Spinal cord (tissue), 10 donors: ENCODE measurements around the gene SLC5A9. TPM values are rescaled to one million over a fixed set of nuclear protein-coding genes. Genes with fewer than 3 reads are reported as not detected.

Experiments
- DNase-seq, 6 donors: peaks; one replicate each; pipeline versions ENCODE4 v3.0.0 to v3.0.0-alpha.2; 2013 to 2015; ENCODE audit warnings: low spot score in 6 of 6, low read depth in 4 of 6
- H3K27ac ChIP-seq: one replicate; pipeline ENCODE4 v1.5.1; 2013; ENCODE audit warnings: low read depth, low read length, control low read depth
- H3K27me3 ChIP-seq: one replicate; pipeline ENCODE4 v1.6.1; 2013; ENCODE audit warnings: low read length; ENCODE audit not compliant: control insufficient read depth, insufficient read depth
- H3K36me3 ChIP-seq: one replicate; pipeline ENCODE4 v1.6.1; 2013; ENCODE audit warnings: low read length; ENCODE audit not compliant: control insufficient read depth, insufficient read depth
- H3K4me1 ChIP-seq: one replicate; pipeline ENCODE4 v1.6.1; 2013; ENCODE audit warnings: low read length; ENCODE audit not compliant: control insufficient read depth, insufficient read depth
- H3K4me3 ChIP-seq: one replicate; pipeline ENCODE4 v1.5.1; 2013; ENCODE audit warnings: low read depth, low read length, control low read depth
- H3K9me3 ChIP-seq: one replicate; pipeline ENCODE4 v1.6.1; 2013; ENCODE audit warnings: low read length; ENCODE audit not compliant: control insufficient read depth, insufficient read depth
- WGBS: methylation state at CpG from one replicate; pipeline ENCODE4 v1.1.5; 2013; ENCODE audit warnings: missing lambda C conversion rate; ENCODE audit not compliant: insufficient coverage; 5-methylcytosine and 5-hydroxymethylcytosine counted together
- polyA plus RNA-seq, 2 donors: library from polyadenylated mRNA; unstranded; fragments of 120-200 nt; gene quantifications; one replicate each; pipeline ENCODE4 v1.2.1, GENCODE V29; 2013; ENCODE audit not compliant: insufficient read length in 2 of 2
- total RNA-seq, 2 donors: library from RNA; depleted of rRNA in 1 of 2; stranded (reverse); fragments of 120-200 nt in 1 of 2; fragments of >200 nt in 1 of 2; gene quantifications; one replicate each; pipeline versions ENCODE4 v1.2.3 to v1.2.4, GENCODE V29; 2013 to 2014
- donor health status: healthy.

Gene SLC5A9
- total and polyA plus RNA-seq, 4 donors, result 0.10 to 2.4 (median 1.1) TPM

- no peak for DNase-seq
- no CpG with 5 or more reads among the region's 2 CpGs for WGBS
- Histone ChIP-seq H3K9me3 (no peaks in the 10 kb centered on the region), H3K4me3 (no peak overlapping the region), H3K36me3 (no peaks in the 10 kb centered on the region), H3K27ac (no peak overlapping the region), H3K27me3 (no peaks in the 10 kb centered on the region), H3K4me1 (peaks cover 17% of the 10 kb centered on the region)
Measured at GRCh38 chr1:48219803-48220202, 2.7 kb upstream of the SLC5A9 start.

GRCh38 chr1:48221122-48221521, 1.4 kb upstream of the SLC5A9 start:
- 100% methylated on average over 1 of the region's 3 CpGs for WGBS
- no peak overlapping the region for H3K4me3 ChIP-seq

GRCh38 chr1:48221657-48222056, 859 bp upstream of the SLC5A9 start:
- Histone ChIP-seq H3K27me3 (no peaks in the 10 kb centered on the region), H3K4me3 (no peak overlapping the region), H3K4me1 (peaks cover 1% of the 10 kb centered on the region), H3K9me3 (no peaks in the 10 kb centered on the region), H3K36me3 (no peaks in the 10 kb centered on the region), H3K27ac (no peak overlapping the region)
- no peak for DNase-seq
- 97% methylated on average over 3 of the region's 3 CpGs for WGBS

More at GRCh38 chr1:48221122-48221521, 1.4 kb upstream of the SLC5A9 start:
- no peak overlapping the region for H3K27ac ChIP-seq
- no peaks in the 10 kb centered on the region for H3K27me3 ChIP-seq
- H3K9me3 ChIP-seq, result no peaks in the 10 kb centered on the region
- peaks cover 5% of the 10 kb centered on the region for H3K4me1 ChIP-seq
- DNase-seq, result no peak
- H3K36me3 ChIP-seq, result no peaks in the 10 kb centered on the region

GRCh38 chr1:48223366-48224240, 1.1 kb downstream of the SLC5A9 start:
- no peaks in the 10 kb centered on the region for H3K4me1 ChIP-seq
- H3K36me3 ChIP-seq, result no peaks in the 10 kb centered on the region
- no peaks in the 10 kb centered on the region for H3K9me3 ChIP-seq
- H3K4me3 ChIP-seq, result no peak overlapping the region
- WGBS, result 69% methylated on average over 4 of the region's 7 CpGs
- H3K27ac ChIP-seq, result no peak overlapping the region
- H3K27me3 ChIP-seq, result no peaks in the 10 kb centered on the region
- peak in 1 of 6 donors; percentile 49 for DNase-seq

- Histone ChIP-seq H3K27ac (no peak overlapping the region), H3K9me3 (no peaks in the 10 kb centered on the region), H3K4me3 (no peak overlapping the region), H3K27me3 (no peaks in the 10 kb centered on the region), H3K4me1 (no peaks in the 10 kb centered on the region), H3K36me3 (no peaks in the 10 kb centered on the region)
- WGBS, result 95% methylated on average over 6 of the region's 6 CpGs
- no peak for DNase-seq
Measured at GRCh38 chr1:48224791-48225190, 2.3 kb downstream of the SLC5A9 start.

GRCh38 chr1:48225579-48225978, 3.1 kb downstream of the SLC5A9 start:
- Histone ChIP-seq H3K27me3 (no peaks in the 10 kb centered on the region), H3K4me1 (no peaks in the 10 kb centered on the region), H3K36me3 (no peaks in the 10 kb centered on the region), H3K9me3 (no peaks in the 10 kb centered on the region), H3K27ac (no peak overlapping the region), H3K4me3 (no peak overlapping the region)
- WGBS, result 71% methylated on average over 6 of the region's 6 CpGs
- DNase-seq, result no peak

DNA sequence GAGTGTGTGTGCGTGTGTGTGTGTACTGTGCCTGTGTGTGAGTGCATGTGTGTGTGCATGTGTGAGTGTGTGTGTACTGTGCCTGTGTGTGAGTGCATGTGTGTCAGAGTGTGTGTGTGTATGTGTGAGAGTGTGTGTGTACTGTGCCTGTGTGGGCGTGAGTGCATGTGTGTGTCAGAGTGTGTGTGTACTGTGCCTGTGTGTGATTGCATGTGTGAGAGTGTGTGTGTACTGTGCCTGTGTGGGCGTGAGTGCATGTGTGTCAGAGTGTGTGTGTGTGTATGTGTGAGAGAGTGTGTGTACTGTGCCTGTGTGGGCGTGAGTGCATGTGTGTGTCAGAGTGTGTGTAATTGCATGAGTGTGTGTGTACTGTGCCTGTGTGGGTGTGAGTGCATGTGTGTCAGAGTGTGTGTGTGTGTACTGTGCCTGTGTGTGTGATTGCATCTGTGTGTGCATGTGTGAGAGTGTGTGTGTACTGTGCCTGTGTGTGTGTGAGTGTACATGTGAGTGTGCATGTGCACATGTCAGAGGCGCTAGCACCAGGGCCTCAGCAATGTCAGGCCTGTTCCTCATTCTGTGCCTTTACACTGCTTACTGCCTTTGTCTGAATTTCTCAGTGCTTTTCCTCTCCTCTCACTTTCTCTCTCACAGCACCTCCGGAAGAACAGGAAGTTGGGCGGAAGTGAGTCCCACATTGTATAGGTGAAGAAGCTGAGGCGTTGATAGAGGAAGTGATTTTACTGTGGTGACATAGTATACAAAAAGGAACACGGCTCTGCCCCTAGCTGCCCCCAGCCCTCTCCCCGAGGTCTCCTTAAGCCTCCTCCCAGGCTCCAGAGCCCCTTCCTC, 4.9 kb downstream of the SLC5A9 start:
- H3K9me3 ChIP-seq, result no peaks in the 10 kb centered on the region
- H3K27me3 ChIP-seq, result no peaks in the 10 kb centered on the region
- no peaks in the 10 kb centered on the region for H3K36me3 ChIP-seq
- no peaks in the 10 kb centered on the region for H3K4me1 ChIP-seq
- H3K4me3 ChIP-seq, result no peak overlapping the region
- DNase-seq, result no peak
- no peak overlapping the region for H3K27ac ChIP-seq
- 88% methylated on average over 4 of the region's 10 CpGs for WGBS

GRCh38 chr1:48228156-48228555, 5.6 kb downstream of the SLC5A9 start:
- H3K9me3 ChIP-seq, result no peaks in the 10 kb centered on the region
- H3K36me3 ChIP-seq, result no peaks in the 10 kb centered on the region
- no peak for DNase-seq
- H3K4me1 ChIP-seq, result no peaks in the 10 kb centered on the region
- H3K27me3 ChIP-seq, result no peaks in the 10 kb centered on the region
- WGBS, result 90% methylated on average over 1 of the region's 5 CpGs
- H3K27ac ChIP-seq, result no peak overlapping the region
- H3K4me3 ChIP-seq, result no peak overlapping the region

DNA sequence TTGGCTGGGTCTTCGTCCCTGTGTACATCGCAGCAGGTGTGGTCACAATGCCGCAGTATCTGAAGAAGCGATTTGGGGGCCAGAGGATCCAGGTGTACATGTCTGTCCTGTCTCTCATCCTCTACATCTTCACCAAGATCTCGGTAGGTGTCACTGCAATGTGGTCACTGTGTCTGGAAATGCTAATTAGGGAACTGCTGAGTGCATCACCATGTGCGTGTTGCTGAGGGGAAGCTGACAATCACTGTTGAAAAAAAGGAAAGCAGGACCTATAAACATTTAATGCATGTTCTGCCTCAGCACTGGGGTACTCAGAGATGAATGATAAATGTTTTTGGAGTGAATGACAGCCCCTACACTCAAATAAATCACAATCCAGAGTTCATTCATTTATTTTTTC, 6.8 kb downstream of the SLC5A9 start:
- 100% methylated on average over 2 of the region's 6 CpGs for WGBS
- Histone ChIP-seq H3K4me1 (no peaks in the 10 kb centered on the region), H3K36me3 (no peaks in the 10 kb centered on the region), H3K4me3 (no peak overlapping the region), H3K27ac (no peak overlapping the region), H3K27me3 (no peaks in the 10 kb centered on the region), H3K9me3 (no peaks in the 10 kb centered on the region)
- no peak for DNase-seq
